Measurements from ENCODE around the gene ATPAF2.

Gene ATPAF2

GRCh38 chr17:18014006-18014405 lies 25.0 kb downstream of the ATPAF2 start:
- TF ChIP-seq, protein P1, sequence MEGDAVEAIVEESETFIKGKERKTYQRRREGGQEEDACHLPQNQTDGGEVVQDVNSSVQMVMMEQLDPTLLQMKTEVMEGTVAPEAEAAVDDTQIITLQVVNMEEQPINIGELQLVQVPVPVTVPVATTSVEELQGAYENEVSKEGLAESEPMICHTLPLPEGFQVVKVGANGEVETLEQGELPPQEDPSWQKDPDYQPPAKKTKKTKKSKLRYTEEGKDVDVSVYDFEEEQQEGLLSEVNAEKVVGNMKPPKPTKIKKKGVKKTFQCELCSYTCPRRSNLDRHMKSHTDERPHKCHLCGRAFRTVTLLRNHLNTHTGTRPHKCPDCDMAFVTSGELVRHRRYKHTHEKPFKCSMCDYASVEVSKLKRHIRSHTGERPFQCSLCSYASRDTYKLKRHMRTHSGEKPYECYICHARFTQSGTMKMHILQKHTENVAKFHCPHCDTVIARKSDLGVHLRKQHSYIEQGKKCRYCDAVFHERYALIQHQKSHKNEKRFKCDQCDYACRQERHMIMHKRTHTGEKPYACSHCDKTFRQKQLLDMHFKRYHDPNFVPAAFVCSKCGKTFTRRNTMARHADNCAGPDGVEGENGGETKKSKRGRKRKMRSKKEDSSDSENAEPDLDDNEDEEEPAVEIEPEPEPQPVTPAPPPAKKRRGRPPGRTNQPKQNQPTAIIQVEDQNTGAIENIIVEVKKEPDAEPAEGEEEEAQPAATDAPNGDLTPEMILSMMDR (IDR thresholded peaks at IDR 0.05; ENCODE audit: control insufficient read depth, extremely low read depth, insufficient read depth) = no peak
- no peak for DNase-seq (ENCODE audit: low read depth)

DNA sequence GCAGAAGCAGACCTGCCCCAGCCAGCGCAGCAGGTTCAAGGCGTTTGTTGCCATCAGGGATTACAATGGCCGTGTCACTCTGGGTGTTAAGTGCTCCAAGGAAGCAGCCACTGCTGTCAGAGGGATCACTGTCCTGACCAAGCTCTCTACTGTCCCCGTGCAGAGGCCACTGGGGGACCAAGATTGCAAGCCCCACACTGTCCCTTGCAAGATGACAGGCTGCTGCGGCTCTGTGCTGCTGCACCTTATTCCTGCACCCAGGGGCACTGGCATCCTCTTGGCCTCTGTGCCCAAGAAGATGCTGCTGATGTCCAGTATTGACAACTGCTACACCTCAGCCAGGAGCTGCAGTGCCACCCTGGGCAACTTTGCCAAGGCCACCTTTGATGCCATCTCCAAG lies 27.7 kb downstream of the ATPAF2 start:
- TF ChIP-seq, protein P1 (IDR thresholded peaks at IDR 0.05; ENCODE audit: control insufficient read depth, extremely low read depth, insufficient read depth) = no peak
- H3K4me3 ChIP-seq (ENCODE audit: low read depth, low read length) = no peak overlapping the region
- DNase-seq (ENCODE audit: low read depth) = no peak

More at GRCh38 chr17:18014006-18014405, 25.0 kb downstream of the ATPAF2 start:
- H3K4me3 ChIP-seq (ENCODE audit: low read depth, low read length) = no peak overlapping the region

- DNase-seq (ENCODE audit: low read depth) = no peak
- no peak overlapping the region for H3K4me3 ChIP-seq (ENCODE audit: low read depth, low read length)
- TF ChIP-seq, protein P1 (IDR thresholded peaks at IDR 0.05; ENCODE audit: control insufficient read depth, extremely low read depth, insufficient read depth) = no peak
Measured at GRCh38 chr17:18009609-18010420, 29.2 kb downstream of the ATPAF2 start.

DNA sequence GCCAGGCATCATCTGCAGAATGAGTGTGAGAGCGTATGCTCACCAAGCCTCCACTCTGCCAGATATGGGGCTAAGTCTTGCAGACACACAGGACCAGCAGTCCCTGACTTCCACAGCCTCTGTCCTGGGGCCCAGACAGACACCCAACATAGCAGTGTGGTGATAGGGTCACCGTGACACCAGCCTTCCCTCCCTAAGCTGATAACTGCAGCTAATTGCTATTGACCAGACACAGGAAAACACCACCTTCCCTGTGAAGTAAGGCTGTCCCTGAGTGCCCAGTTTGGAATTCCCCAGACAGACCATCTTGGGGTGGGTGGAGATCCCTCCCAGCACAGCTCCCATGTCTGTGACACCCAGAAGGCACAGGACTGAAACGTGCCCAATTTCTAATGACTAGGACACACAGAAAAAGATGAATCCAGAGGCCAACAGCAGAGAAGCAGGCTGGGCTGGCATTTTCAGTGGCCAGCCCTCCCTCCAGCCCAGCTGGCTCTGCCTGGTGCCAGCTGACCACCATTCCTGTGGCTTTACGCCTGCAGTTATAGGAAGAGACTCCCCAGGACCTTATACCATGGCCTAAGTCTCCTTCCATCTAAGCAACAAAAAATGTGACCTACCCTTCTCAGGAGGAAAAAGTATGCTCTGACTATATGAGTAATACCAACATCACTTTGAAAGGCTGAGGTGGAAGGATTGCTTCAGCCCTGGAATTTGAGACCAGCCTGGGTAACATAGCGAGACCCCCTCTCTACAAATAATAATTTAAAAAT lies 30.3 kb downstream of the ATPAF2 start:
- DNase-seq (ENCODE audit: low read depth) = no peak
- no peak overlapping the region for H3K4me3 ChIP-seq (ENCODE audit: low read depth, low read length)

DNA sequence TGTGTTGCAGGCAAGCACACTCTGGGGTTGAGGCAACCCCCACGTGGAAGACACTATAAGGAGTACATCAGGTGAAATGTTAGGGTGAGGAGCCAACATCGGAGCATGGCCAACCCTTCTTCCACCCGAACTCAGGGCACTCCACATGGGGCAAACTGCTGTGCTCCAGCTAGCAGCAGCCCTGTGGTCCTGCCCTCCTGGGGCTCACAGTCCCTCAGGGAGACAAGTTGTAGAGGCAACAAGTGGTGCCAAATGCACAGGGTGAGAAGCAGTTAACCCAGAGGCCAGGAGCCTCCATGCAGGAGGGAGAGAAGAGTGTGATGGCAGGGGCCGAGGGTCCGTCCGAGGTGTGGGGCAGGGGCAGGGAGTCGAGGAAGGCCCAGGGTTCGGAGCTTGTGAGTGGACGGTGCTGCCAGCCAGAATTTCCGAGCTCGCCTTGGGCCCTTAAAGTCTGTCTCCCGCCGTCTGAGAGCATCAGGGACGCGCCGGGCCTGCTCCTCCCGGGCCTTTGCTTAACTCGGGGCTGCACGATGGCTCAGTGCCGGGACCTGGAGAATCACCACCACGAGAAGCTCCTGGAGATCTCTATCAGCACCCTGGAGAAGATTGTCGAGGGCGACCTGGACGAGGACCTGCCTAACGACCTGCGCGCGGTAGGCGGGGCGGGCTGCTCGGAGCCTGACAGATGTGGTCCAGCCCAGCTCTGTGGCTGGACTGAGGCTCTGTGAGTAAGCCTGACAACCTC lies 32.3 kb downstream of the ATPAF2 start:
- no peak for DNase-seq (ENCODE audit: low read depth)
- TF ChIP-seq, protein P1 (IDR thresholded peaks at IDR 0.05; ENCODE audit: control insufficient read depth, extremely low read depth, insufficient read depth) = no peak
- no peak overlapping the region for H3K4me3 ChIP-seq (ENCODE audit: low read depth, low read length)

More for the DNA sequence above, 30.3 kb downstream of the ATPAF2 start:
- TF ChIP-seq, protein P1 (IDR thresholded peaks at IDR 0.05; ENCODE audit: control insufficient read depth, extremely low read depth, insufficient read depth) = no peak

- no peak overlapping the region for H3K4me3 ChIP-seq (ENCODE audit: low read depth, low read length)
- TF ChIP-seq, protein P1 (IDR thresholded peaks at IDR 0.05; ENCODE audit: control insufficient read depth, extremely low read depth, insufficient read depth) = no peak
- no peak for DNase-seq (ENCODE audit: low read depth)
Measured at GRCh38 chr17:18005496-18005895, 33.5 kb downstream of the ATPAF2 start.
